KMS-11 (cell line): ENCODE data around the gene PPM1M.

Source experiments
- H2AFZ ChIP-seq: fragments of 200-600 bp; sonication (generic); 2 replicates; pipeline ENCODE4 v1.6.1; 2016; ENCODE audit warnings: antibody characterized with exemption, mixed run types, low read depth
- H3K27ac ChIP-seq: fragments of 200-600 bp; sonication (generic); 2 replicates; pipeline ENCODE4 v1.6.1; 2016; ENCODE audit warnings: mild to moderate bottlenecking, mixed run types
- H3K27me3 ChIP-seq: fragments of 200-600 bp; sonication (generic); 2 replicates; pipeline ENCODE4 v1.6.1; 2017; ENCODE audit warnings: mild to moderate bottlenecking, low read depth, mixed run types, moderate library complexity; ENCODE audit not compliant: insufficient read depth
- H3K36me3 ChIP-seq: fragments of 200-600 bp; sonication (generic); 2 replicates; pipeline ENCODE4 v1.6.1; 2017; ENCODE audit warnings: mild to moderate bottlenecking, mixed run types; ENCODE audit not compliant: insufficient read depth
- H3K4me1 ChIP-seq: fragments of 200-600 bp; sonication (generic); 2 replicates; pipeline ENCODE4 v1.6.1; 2016; ENCODE audit warnings: mild to moderate bottlenecking, low read depth, mixed run types; ENCODE audit not compliant: poor library complexity, severe bottlenecking
- H3K4me2 ChIP-seq: fragments of 200-600 bp; sonication (generic); 2 replicates; pipeline ENCODE4 v1.7.0; 2016; ENCODE audit warnings: mild to moderate bottlenecking, mixed run types
- H3K4me3 ChIP-seq: fragments of 200-600 bp; sonication (generic); IDR thresholded peaks from 2 replicates; pipeline ENCODE4 v1.6.1; 2017; ENCODE audit warnings: low read depth, low read length, mixed read lengths; ENCODE audit not compliant: insufficient read depth
- H3K79me2 ChIP-seq: fragments of 200-600 bp; sonication (generic); 2 replicates; pipeline ENCODE4 v1.6.1; 2016; ENCODE audit warnings: low read depth, mixed run types; ENCODE audit not compliant: insufficient read depth
- H3K9ac ChIP-seq: fragments of 200-600 bp; sonication (generic); 2 replicates; pipeline ENCODE4 v1.6.1; 2016; ENCODE audit warnings: mild to moderate bottlenecking, mixed run types
- H4K20me1 ChIP-seq: fragments of 200-600 bp; sonication (generic); 2 replicates; pipeline ENCODE4 v1.6.1; 2016; ENCODE audit warnings: mild to moderate bottlenecking, mixed run types; ENCODE audit not compliant: insufficient read depth
- CTCF ChIP-seq: fragments of 200-600 bp; sonication (generic); conservative IDR thresholded peaks from 2 replicates; pipeline ENCODE4 v1.6.1; 2017; ENCODE audit warnings: low read depth, mild to moderate bottlenecking, antibody characterized with exemption, low read length, moderate library complexity, mixed read lengths

Gene PPM1M

DNA sequence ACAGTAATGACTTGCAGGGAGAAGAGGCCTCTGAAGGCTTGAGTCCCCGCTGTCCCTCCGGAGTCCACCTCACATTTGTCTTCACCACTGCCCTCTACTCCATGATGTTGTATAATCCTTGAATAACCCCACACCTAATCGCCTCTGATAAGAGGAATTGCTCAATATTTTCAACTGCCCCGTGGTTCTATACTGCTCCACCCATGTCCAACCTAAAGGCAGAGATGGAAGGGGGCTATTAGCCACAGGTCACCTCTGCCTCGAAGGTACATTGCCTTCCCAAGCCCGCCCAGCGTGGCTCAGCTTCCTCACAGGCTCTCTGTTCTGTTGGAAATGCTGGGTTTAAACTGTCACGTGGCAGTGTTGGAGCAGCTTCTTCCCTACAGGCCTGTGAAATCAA lies 32.6 kb upstream of the PPM1M start:
- no peak overlapping the region for H3K9ac ChIP-seq
- H3K79me2 ChIP-seq, result no peaks in the 10 kb centered on the region
- no peak for TF ChIP-seq CTCF
- no peak overlapping the region for H3K4me3 ChIP-seq
- H2AFZ ChIP-seq, result no peak overlapping the region
- H4K20me1 ChIP-seq, result no peaks in the 10 kb centered on the region
- no peak overlapping the region for H3K4me2 ChIP-seq
- H3K27ac ChIP-seq, result no peak overlapping the region
- no peaks in the 10 kb centered on the region for H3K4me1 ChIP-seq
- no peaks in the 10 kb centered on the region for H3K27me3 ChIP-seq
- peaks cover 3% of the 10 kb centered on the region; the same call in 1 of the 2 replicates for H3K36me3 ChIP-seq

DNA sequence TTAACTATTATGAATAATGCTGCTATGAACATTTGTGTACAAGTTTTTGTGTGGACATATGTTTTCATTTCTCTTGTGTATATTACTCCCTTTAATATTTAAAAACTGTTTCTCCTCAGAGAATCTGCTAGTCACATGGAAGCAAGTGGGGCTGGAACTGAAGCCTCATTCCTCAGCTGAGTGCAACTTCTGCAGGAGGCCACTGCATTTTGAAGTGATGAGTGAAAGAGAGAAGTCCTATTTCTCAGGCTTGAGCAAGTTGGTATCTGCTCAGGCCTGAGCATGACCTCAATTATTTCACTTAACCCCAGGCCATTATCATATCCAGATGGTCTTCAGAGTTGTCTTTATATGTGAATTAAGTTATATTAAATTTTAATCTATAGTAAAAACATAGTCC lies 31.7 kb upstream of the PPM1M start:
- H3K4me2 ChIP-seq, result no peak overlapping the region
- H3K36me3 ChIP-seq, result no peaks in the 10 kb centered on the region; the same call in 1 of the 2 replicates
- H3K27ac ChIP-seq, result no peak overlapping the region
- no peak overlapping the region for H3K4me3 ChIP-seq
- H3K79me2 ChIP-seq, result no peaks in the 10 kb centered on the region
- no peaks in the 10 kb centered on the region for H3K4me1 ChIP-seq
- H2AFZ ChIP-seq, result no peak overlapping the region
- no peaks in the 10 kb centered on the region for H3K27me3 ChIP-seq
- TF ChIP-seq CTCF, result no peak
- H3K9ac ChIP-seq, result no peak overlapping the region
- no peaks in the 10 kb centered on the region for H4K20me1 ChIP-seq

- Histone ChIP-seq H3K4me1 (no peaks in the 10 kb centered on the region), H3K36me3 (no peaks in the 10 kb centered on the region; the same call in 1 of the 2 replicates), H3K4me2 (no peak overlapping the region), H2AFZ (no peak overlapping the region), H4K20me1 (no peaks in the 10 kb centered on the region), H3K27ac (no peak overlapping the region), H3K4me3 (no peak overlapping the region), H3K79me2 (no peaks in the 10 kb centered on the region), H3K9ac (no peak overlapping the region), H3K27me3 (no peaks in the 10 kb centered on the region)
- no peak for TF ChIP-seq CTCF
These were observed 30.2 kb upstream of the PPM1M start for GRCh38 chr3:52215351-52215750.

DNA sequence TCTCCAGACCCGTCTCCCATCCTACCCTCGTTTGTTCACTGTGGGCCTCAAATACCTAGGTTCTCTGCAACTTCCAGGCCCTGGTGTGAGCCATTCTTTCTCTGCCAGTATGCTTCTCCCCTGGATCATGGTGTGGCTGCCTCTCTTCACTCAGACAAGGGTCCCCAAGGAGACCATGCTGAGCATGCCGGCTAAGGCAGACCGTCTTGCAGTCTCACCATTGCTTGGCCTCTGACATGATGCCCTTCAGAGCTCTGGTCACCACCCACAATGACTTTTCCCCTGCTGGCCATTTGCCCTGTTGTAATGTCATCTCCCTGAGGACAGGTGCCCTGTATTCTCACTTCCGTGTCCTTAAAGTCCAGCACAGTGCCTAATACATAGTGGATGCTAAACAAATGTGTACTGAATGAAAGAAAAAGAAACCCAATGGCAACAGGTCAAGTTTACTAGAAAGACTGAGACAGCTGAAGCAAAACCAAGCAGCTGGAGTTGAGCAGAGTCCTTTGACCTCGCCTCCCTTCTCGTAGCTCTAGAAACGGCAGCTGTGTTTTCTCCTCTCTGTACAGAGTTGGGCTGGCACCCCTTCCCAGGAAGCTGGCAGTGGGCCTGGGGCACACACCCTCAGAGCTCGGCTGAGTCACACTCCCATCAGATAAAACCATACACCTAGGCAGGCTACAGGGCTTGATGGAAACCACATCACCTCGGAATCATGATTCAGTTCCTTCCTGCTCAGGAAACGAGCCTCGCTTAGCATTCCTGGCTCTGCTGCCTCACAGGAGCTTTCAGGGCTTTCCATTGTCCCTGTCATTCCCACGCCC lies 28.8 kb upstream of the PPM1M start:
- Histone ChIP-seq H3K79me2 (no peaks in the 10 kb centered on the region), H3K4me1 (peaks cover 5% of the 10 kb centered on the region), H3K9ac (no peak overlapping the region), H3K36me3 (no peaks in the 10 kb centered on the region; the same call in 1 of the 2 replicates), H3K4me2 (no peak overlapping the region), H3K4me3 (no peak overlapping the region), H2AFZ (no peak overlapping the region), H4K20me1 (no peaks in the 10 kb centered on the region), H3K27ac (no peak overlapping the region), H3K27me3 (no peaks in the 10 kb centered on the region)
- TF ChIP-seq CTCF, result no peak
